K562 (cell line): Measurements from ENCODE around the gene LEO1. TPM values are rescaled to one million over a fixed set of nuclear protein-coding genes. Genes with fewer than 3 reads are reported as not detected.

Experiments used
- polyA plus RNA-seq, 8 experiments: library from polyadenylated mRNA; depleted of rRNA in 4 of 8; stranded (reverse) in 5 of 8; unstranded in 3 of 8; fragments of >200 nt; fragmentation: Nextera tagmentation in 2 of 8; fragmentation: Illumina TruSeq in 1 of 8; extraction: Ambion mirVana in 2 of 8; extraction: Trizol in 1 of 8; gene quantifications; 2 replicates each; pipeline versions ENCODE4 v1.2.1 to v1.2.3, GENCODE V29; 2011 to 2014; ENCODE audit warnings: inconsistent platforms in 1 of 8, missing spikeins in 1 of 8
- small RNA-seq: library from RNA; depleted of rRNA; stranded (forward); fragments of <200 nt; gene quantifications from one replicate; pipeline ENCODE3, GENCODE V24; 2014
- total RNA-seq, 7 experiments: library from RNA; depleted of rRNA in 6 of 7; stranded (reverse); fragments of >200 nt in 6 of 7; fragmentation: Illumina TruSeq in 2 of 7; extraction: Trizol in 2 of 7; gene quantifications; 2 replicates each; pipeline versions ENCODE4 v1.2.1 to v1.2.3, GENCODE V29; 2011 to 2021; ENCODE audit warnings: low replicate concordance in 1 of 7

The LEO1 gene
- total and polyA plus RNA-seq, 9 of the 15 experiments (the other 6 are each of a cell fraction or from before 2014, with no cell fraction given): 8.4 to 48.3 (median 37.9) TPM

Small RNA genes within 50 kb of the gene (small RNA-seq; reads per million reads assigned to genes)
- gene RNU6-90P: not detected

Other genes starting within 250 kb of the LEO1 start
- 8.8 and 10.9 TPM in 2 replicates for gene LYSMD2, start 234.1 kb downstream of the LEO1 start, total RNA-seq (2014; rRNA removed)
- gene LYSMD2, start 234.1 kb downstream of the LEO1 start, total RNA-seq (2014; rRNA removed; fragmentation: Illumina TruSeq; extraction: Trizol): 13.6 and 14.2 TPM in 2 replicates
- 11.2 and 11.3 TPM in 2 replicates for gene LYSMD2, start 234.1 kb downstream of the LEO1 start, total RNA-seq (2015; rRNA removed; fragmentation: Illumina TruSeq; extraction: Trizol)
- gene LYSMD2, start 234.1 kb downstream of the LEO1 start, total RNA-seq (2021): 9.7 and 10.3 TPM in 2 replicates
- gene LYSMD2, start 234.1 kb downstream of the LEO1 start, polyA plus RNA-seq (2011; rRNA removed): 11.3 and 30.3 TPM in 2 replicates
- gene LYSMD2, start 234.1 kb downstream of the LEO1 start, polyA plus RNA-seq (2014; fragmentation: Illumina TruSeq; extraction: Trizol): 7.9 and 9.5 TPM in 2 replicates
- 1 to 10 TPM; 4.3 to 4.8 TPM for gene LYSMD2, start 234.1 kb downstream of the LEO1 start, polyA plus RNA-seq (2014; fragmentation: Nextera tagmentation; extraction: Ambion mirVana)
- gene LYSMD2, start 234.1 kb downstream of the LEO1 start, polyA plus RNA-seq (2014; rRNA removed): 9.8 and 10.7 TPM in 2 replicates
- gene TMOD2, start 220.2 kb downstream of the LEO1 start, total RNA-seq (2014; rRNA removed): 2.2 TPM in 2 replicates
- gene TMOD2, start 220.2 kb downstream of the LEO1 start, total RNA-seq (2014; rRNA removed; fragmentation: Illumina TruSeq; extraction: Trizol): 3.8 and 4.8 TPM in 2 replicates
- gene TMOD2, start 220.2 kb downstream of the LEO1 start, total RNA-seq (2015; rRNA removed; fragmentation: Illumina TruSeq; extraction: Trizol): 3.3 and 3.6 TPM in 2 replicates
- gene TMOD2, start 220.2 kb downstream of the LEO1 start, total RNA-seq (2021): 3.2 and 3.4 TPM in 2 replicates
- gene TMOD2, start 220.2 kb downstream of the LEO1 start, polyA plus RNA-seq (2011; rRNA removed): 2.3 and 3.6 TPM in 2 replicates
- 2.7 and 3.0 TPM in 2 replicates for gene TMOD2, start 220.2 kb downstream of the LEO1 start, polyA plus RNA-seq (2014; fragmentation: Illumina TruSeq; extraction: Trizol)
- under 1 TPM; 0.49 to 0.85 TPM for gene TMOD2, start 220.2 kb downstream of the LEO1 start, polyA plus RNA-seq (2014; fragmentation: Nextera tagmentation; extraction: Ambion mirVana)
- 2.1 and 3.3 TPM in 2 replicates for gene TMOD2, start 220.2 kb downstream of the LEO1 start, polyA plus RNA-seq (2014; rRNA removed)
- gene TMOD3, start 142.1 kb downstream of the LEO1 start, total RNA-seq (2014; rRNA removed): 30.9 and 34.5 TPM in 2 replicates
- gene TMOD3, start 142.1 kb downstream of the LEO1 start, total RNA-seq (2014; rRNA removed; fragmentation: Illumina TruSeq; extraction: Trizol): 39.4 and 40.8 TPM in 2 replicates
- 44.0 and 44.4 TPM in 2 replicates for gene TMOD3, start 142.1 kb downstream of the LEO1 start, total RNA-seq (2015; rRNA removed; fragmentation: Illumina TruSeq; extraction: Trizol)
- gene TMOD3, start 142.1 kb downstream of the LEO1 start, total RNA-seq (2021): 42.7 and 45.0 TPM in 2 replicates
- gene TMOD3, start 142.1 kb downstream of the LEO1 start, polyA plus RNA-seq (2011; rRNA removed): 20.0 and 26.4 TPM in 2 replicates
- gene TMOD3, start 142.1 kb downstream of the LEO1 start, polyA plus RNA-seq (2014; fragmentation: Illumina TruSeq; extraction: Trizol): 26.3 and 30.9 TPM in 2 replicates
- gene TMOD3, start 142.1 kb downstream of the LEO1 start, polyA plus RNA-seq (2014; fragmentation: Nextera tagmentation; extraction: Ambion mirVana): 10 to 100 TPM in 1 of 2 experiments, 1 to 10 TPM in 1; 6.8 to 12.0 TPM
- gene TMOD3, start 142.1 kb downstream of the LEO1 start, polyA plus RNA-seq (2014; rRNA removed): 21.1 and 22.6 TPM in 2 replicates
- gene MAPK6, start 47.4 kb upstream of the LEO1 start, total RNA-seq (2014; rRNA removed): 49.9 and 51.2 TPM in 2 replicates
- gene MAPK6, start 47.4 kb upstream of the LEO1 start, total RNA-seq (2014; rRNA removed; fragmentation: Illumina TruSeq; extraction: Trizol): 97.1 and 110 TPM in 2 replicates
- 76.3 and 81.5 TPM in 2 replicates for gene MAPK6, start 47.4 kb upstream of the LEO1 start, total RNA-seq (2015; rRNA removed; fragmentation: Illumina TruSeq; extraction: Trizol)
- 92.0 and 94.4 TPM in 2 replicates for gene MAPK6, start 47.4 kb upstream of the LEO1 start, total RNA-seq (2021)
- 71.5 and 84.7 TPM in 2 replicates for gene MAPK6, start 47.4 kb upstream of the LEO1 start, polyA plus RNA-seq (2011; rRNA removed)
- 70.4 and 74.0 TPM in 2 replicates for gene MAPK6, start 47.4 kb upstream of the LEO1 start, polyA plus RNA-seq (2014; fragmentation: Illumina TruSeq; extraction: Trizol)
- 10 to 100 TPM; 28.5 to 30.8 TPM for gene MAPK6, start 47.4 kb upstream of the LEO1 start, polyA plus RNA-seq (2014; fragmentation: Nextera tagmentation; extraction: Ambion mirVana)
- gene MAPK6, start 47.4 kb upstream of the LEO1 start, polyA plus RNA-seq (2014; rRNA removed): 36.2 and 39.4 TPM in 2 replicates
- not detected in 2 replicates for gene BCL2L10, start 141.0 kb upstream of the LEO1 start, total RNA-seq (2014; rRNA removed)
- not detected in 2 replicates for gene BCL2L10, start 141.0 kb upstream of the LEO1 start, total RNA-seq (2014; rRNA removed; fragmentation: Illumina TruSeq; extraction: Trizol)
- gene BCL2L10, start 141.0 kb upstream of the LEO1 start, total RNA-seq (2015; rRNA removed; fragmentation: Illumina TruSeq; extraction: Trizol): not detected in 2 replicates
- gene BCL2L10, start 141.0 kb upstream of the LEO1 start, total RNA-seq (2021): not detected in 2 replicates
- not detected in 2 replicates for gene BCL2L10, start 141.0 kb upstream of the LEO1 start, polyA plus RNA-seq (2011; rRNA removed)
- not detected in 2 replicates for gene BCL2L10, start 141.0 kb upstream of the LEO1 start, polyA plus RNA-seq (2014; fragmentation: Illumina TruSeq; extraction: Trizol)
- not detected for gene BCL2L10, start 141.0 kb upstream of the LEO1 start, polyA plus RNA-seq (2014; fragmentation: Nextera tagmentation; extraction: Ambion mirVana)
- not detected in 2 replicates for gene BCL2L10, start 141.0 kb upstream of the LEO1 start, polyA plus RNA-seq (2014; rRNA removed)
- 0.77 and 2.5 TPM in 2 replicates for gene GNB5, start 219.6 kb upstream of the LEO1 start, total RNA-seq (2014; rRNA removed)
- 0.64 and 0.84 TPM in 2 replicates for gene GNB5, start 219.6 kb upstream of the LEO1 start, total RNA-seq (2014; rRNA removed; fragmentation: Illumina TruSeq; extraction: Trizol)
- 0.11 and 0.98 TPM in 2 replicates for gene GNB5, start 219.6 kb upstream of the LEO1 start, total RNA-seq (2015; rRNA removed; fragmentation: Illumina TruSeq; extraction: Trizol)
- gene GNB5, start 219.6 kb upstream of the LEO1 start, total RNA-seq (2021): 1.0 and 1.1 TPM in 2 replicates
- 0.70 and 0.79 TPM in 2 replicates for gene GNB5, start 219.6 kb upstream of the LEO1 start, polyA plus RNA-seq (2011; rRNA removed)
- gene GNB5, start 219.6 kb upstream of the LEO1 start, polyA plus RNA-seq (2014; fragmentation: Illumina TruSeq; extraction: Trizol): 0.61 and 0.70 TPM in 2 replicates
- under 1 TPM; 0.14 to 0.32 TPM for gene GNB5, start 219.6 kb upstream of the LEO1 start, polyA plus RNA-seq (2014; fragmentation: Nextera tagmentation; extraction: Ambion mirVana)
- 0.63 and 2.1 TPM in 2 replicates for gene GNB5, start 219.6 kb upstream of the LEO1 start, polyA plus RNA-seq (2014; rRNA removed)